ENCODE results near the gene PAPPA2. TPM values are rescaled to one million over a fixed set of nuclear protein-coding genes. Genes with fewer than 3 reads are reported as not detected.
A peak's percentile ranks its signal among the peaks of the same experiment; 100 is the strongest.

Gene PAPPA2
- total RNA-seq, 1 donor from 2014 or later: under 0.01 TPM

- DNase-seq (ENCODE audit: low read depth in 2 of 2): no peak
These were observed 390.5 kb downstream of the PAPPA2 start for GRCh38 chr1:176853503-176853902.

- DNase-seq (ENCODE audit: low read depth in 2 of 2): no peak
These were observed 391.1 kb downstream of the PAPPA2 start for GRCh38 chr1:176854121-176854520.

DNA sequence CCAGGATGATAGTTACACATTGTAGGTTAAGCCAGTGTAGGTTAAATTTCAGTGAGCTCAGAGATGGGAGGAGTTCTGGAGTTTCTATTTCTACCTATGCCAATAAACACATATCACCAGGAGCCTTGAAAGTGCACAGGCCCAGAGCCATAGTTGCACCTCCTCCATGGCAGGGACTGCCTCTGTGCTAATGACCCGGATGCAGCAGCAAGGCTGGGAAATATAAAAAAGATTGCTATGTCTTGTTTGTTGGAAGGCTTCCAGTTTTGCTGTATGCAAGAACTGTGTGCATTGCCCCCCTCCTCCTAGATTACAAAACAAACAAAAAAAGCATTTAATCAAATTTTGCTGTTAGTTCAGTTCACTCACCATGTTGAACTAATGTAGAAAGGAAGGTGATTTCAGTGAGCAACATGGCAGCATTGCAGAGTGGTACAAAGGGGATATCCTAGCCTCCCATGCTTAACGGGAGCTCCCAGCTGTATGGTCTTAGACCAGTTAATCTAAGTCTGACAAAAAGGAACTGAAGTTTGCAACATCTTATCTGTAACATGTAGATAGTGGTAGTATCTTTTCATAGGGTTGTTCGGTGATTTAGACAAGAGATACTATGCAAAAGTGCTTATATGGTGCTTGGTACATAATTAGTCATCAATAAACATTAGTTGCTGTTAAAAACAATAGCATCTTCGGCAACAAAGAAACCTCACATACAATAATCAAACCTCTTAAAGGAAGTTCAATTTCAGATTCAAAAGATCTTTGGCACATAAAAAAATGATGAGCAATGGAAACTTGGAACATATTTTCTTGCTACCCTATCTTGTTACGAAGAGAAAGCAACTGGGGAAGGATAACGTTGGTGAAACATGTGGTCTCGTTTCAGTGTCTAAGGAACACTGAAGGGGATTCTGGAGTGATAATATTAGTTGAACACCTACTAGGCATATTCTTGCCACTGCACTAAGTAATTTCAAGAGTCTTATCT is 392.1 kb downstream of the PAPPA2 start:
- DNase-seq (ENCODE audit: low read depth in 2 of 2): no peak

- no peak for DNase-seq (ENCODE audit: low read depth in 2 of 2)
These were observed 394.7 kb downstream of the PAPPA2 start for GRCh38 chr1:176857632-176858031.

- DNase-seq (ENCODE audit: low read depth in 2 of 2): no peak
These were observed 395.5 kb downstream of the PAPPA2 start for GRCh38 chr1:176858433-176858916.

DNA sequence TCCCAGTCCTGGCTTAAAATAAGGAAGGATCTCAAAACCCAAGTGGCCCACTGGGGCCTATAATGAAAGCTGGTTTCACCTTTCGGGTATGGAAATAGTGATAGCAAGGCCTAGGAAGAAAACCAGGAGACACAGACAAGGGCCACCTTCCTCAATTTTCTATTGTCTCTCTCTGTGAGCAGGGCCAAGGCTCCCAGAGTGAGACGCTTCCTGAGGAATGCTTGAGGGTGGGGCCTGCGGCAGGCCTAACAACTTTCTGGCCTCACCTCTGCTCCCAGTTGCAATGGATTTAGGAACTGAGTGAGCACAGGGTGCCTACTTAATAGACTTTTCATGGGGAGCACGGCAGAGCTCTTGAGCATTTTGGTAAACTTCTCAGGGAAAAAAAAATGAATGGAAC is 400.6 kb downstream of the PAPPA2 start:
- no peak for DNase-seq (ENCODE audit: low read depth in 2 of 2)

DNA sequence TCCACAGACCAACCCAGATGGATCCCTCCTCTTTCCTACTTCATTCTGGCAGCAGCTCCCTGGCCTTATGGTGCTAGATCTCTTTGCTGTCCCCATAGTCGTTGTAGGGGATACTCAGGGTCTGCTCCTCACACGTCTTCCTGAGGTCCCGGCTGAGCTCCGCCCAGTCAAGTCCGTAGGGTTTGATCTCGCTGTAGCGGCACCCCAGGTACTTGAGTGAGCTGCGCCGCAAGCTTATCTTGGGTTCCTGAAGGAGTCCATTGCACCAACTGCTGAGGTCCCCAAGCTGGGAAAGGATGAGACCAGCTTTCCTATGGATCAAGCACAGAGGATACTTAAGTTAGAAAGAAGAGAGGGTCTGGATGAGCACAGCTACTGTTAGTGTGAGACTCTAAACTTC is 401.2 kb downstream of the PAPPA2 start:
- DNase-seq (ENCODE audit: low read depth in 2 of 2): no peak

GRCh38 chr1:176866011-176866714 is 403.2 kb downstream of the PAPPA2 start:
- no peak for DNase-seq (ENCODE audit: low read depth in 2 of 2)

GRCh38 chr1:176869577-176869976 is 406.6 kb downstream of the PAPPA2 start:
- no peak for DNase-seq (ENCODE audit: low read depth in 2 of 2)

DNA sequence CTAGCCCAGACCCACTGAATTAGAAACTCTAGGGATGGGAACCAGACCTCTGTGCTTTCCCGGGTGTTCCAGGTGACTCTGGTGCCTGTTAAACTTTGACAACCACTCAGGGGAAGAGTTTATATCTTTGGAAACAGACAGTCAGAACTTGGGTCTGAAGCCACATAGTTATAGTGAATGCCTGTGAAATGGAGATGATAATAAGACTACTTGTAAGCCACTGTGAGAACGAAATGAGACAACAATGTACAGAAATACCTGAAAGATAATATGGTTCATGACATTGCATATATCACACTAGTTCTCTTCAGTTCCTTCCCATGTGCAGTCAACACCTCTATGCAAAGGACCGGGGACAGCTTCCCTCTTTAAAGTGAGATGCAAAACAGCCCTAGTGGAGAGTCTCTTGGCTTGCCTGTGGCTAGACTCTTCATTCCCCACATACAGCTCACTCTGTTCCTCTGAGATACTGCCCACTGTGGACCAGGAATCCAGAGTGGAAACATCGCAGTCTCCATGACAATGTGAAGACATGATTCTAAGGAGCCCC is 414.1 kb downstream of the PAPPA2 start:
- no peak for DNase-seq (ENCODE audit: low read depth in 2 of 2)

DNA sequence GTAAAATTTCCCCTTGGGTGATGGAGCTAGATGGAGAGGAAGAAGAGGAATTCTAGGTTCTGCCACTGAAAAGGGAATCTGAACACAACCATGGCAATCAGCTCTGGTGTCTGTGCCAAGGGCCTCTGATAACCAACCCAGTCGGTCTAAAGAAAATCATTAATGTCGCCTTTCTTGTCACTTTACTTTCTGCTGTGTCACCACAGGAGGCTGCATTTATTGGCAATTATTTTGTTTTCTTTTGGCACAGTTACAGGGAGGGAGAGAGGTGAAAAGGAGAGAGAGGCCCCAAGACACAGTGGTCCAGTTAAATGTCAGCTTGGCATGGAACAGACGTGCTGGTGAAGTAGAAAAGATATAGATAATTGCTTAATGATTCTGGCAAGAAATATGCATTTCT is 414.6 kb downstream of the PAPPA2 start:
- no peak for DNase-seq (ENCODE audit: low read depth in 2 of 2)

GRCh38 chr1:176878750-176879536 is 416.0 kb downstream of the PAPPA2 start:
- DNase-seq (ENCODE audit: low read depth in 2 of 2): no peak

DNA sequence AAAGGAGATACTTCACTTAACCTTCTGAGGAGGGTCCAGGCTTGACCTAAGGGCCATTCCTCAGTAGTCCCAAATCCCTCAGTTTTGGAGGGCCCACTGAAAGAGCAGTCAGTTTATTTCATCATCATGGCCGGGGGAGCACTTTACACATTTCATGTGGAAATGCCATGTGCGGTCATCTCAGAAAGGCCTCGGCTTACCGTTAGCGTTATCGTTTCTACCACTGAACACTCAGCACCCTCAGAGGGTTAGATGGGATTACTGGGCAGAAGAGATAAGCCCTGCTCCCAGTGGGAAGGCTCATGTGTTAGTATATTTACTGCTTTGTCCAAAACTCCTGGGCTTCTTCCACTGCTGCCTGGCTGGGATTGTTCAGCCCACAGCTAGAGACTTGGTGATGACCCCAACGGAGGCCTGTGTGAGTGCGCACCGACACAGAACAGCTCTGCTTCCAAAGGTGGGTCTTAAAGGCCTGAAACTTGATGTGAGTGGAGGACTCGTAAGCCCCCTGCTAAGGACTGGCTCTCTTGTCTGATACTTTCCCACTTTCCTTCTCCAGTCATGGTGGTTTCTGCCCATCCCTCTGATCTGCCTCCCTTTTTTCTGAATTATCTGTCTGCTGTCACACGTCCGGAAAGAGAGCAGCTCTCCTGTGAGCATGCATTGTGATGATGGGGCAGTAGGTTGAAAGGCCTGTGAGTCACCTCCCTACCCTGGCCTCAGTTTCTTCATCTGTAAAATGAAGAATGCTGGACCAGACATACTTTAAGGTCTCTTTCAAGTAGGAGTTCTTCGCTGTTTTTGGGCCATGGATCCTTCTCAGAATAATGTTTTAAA is 417.0 kb downstream of the PAPPA2 start:
- no peak for DNase-seq (ENCODE audit: low read depth in 2 of 2)

DNA sequence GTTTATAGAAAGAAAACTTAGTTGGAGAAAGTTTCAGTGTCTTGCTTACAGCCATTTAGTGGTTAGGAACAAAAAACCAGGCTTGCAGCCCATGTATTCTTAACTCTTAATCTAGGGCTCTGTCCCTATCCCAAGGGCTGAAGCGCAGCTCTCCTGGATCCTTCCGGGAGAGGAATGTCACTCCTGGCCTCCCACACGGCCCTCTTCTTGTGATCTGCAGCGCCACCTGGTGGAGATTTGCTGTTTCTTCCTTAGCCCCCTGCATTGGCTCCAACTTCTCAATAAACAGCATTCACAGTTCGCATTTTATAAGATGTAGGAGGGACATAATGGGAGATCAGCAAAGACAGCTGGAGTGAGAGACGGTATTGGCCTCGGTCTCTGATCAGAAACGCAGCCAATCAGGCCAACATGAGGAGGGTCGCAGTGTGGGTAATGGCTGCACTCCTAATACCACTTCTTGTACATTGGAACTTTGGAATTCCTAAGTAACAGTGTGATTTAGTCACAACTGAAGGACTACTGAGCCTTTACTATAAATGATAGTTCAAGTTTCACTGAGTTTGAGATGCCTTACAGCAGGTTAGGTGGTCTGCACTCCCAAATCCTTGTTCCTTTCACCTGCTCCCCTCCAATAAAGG is 418.1 kb downstream of the PAPPA2 start:
- DNase-seq (ENCODE audit: low read depth in 2 of 2): peak; percentile 28 to 72

DNA sequence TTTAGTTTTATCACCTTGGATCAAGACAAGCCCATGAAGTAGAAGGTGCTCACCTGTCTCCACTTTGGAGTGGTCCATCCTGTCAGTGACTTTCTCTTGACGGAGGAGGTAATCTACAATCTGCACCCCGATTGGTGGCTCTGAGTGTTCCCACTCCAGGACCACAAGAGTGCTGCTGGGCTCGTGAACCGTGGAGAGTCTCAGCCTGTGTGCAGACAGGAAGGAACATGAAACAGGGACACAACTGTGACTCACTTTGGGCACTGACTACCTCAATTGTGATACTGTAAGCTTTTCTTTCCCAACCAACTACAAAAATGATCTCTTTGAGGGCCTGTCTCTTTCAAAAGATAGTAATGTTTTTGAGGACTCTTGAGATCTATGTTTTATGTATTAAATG is 421.3 kb downstream of the PAPPA2 start:
- DNase-seq (ENCODE audit: low read depth in 2 of 2): no peak

DNA sequence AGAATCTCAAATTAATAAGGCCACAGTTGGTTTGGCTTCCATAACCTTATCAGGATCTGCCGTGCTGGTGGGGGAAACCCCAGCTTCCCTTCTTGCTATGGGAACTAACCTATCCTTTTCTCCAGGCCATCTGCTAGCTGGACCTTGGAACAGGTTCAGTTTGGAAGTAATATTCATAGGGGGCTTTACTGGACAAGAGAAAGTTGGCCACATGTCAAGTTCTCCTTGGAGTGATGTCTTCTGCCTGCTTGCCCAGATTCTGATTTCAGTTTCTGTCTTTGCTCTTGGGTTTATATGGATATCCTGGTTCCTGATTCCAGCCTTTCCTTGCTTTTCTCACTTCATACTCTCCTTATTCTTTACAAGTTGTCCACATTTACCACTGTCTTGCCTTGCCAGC is 421.9 kb downstream of the PAPPA2 start:
- no peak for DNase-seq (ENCODE audit: low read depth in 2 of 2)

DNA sequence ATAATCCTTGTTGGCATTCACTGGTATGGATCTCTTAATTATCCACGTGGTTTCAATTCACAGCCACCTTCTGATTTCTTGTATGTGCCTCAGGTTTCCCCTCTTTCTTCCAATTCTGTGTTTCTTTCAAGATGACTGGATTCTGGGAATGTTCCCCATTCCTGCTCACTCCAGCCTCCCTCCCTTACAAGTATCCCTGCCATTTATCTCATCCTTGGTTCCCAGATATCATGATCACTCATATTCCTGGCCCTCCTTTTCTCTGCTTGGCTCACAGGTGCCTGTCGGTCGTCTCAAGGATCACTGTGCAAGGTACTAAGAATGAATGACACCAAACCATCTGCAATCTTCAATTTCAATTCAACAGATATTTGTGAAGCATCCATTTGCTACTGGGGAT is 422.4 kb downstream of the PAPPA2 start:
- DNase-seq (ENCODE audit: low read depth in 2 of 2): no peak

DNA sequence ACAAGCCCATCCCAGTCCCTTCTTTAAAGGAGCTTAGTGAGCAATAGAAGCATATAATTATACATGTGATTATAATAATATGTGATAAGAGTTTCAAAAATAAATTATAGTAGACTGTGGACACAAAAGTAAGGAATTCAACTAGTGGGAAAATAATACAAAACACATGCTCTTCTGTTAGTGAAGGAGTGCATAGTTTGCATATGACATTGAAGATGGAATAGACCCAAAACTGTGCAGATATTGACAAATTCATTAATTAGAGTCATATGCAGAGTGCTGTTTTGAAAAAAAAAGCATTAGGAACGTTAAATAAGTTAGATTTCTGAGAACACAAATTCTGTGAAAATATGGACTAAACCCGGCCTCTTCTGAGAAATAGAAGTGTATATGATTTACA is 422.8 kb downstream of the PAPPA2 start:
- no peak for DNase-seq (ENCODE audit: low read depth in 2 of 2)

- no peak for DNase-seq (ENCODE audit: low read depth in 2 of 2)
These were observed 425.6 kb downstream of the PAPPA2 start for GRCh38 chr1:176888471-176889032.

Measured in dermis microvascular lymphatic vessel endothelial cell (primary cell).